ENCODE data around the gene ASGR1.

ASGR1 gene

GRCh38 chr17:7179317-7180254 is at the start of gene ASGR1:
Gene ASGR1, minus strand, starts transcription at chr17:7179370. Its CDS starts 807 bp downstream, at chr17:7178563.
- no peak for DNase-seq (ENCODE audit: low read depth)

GRCh38 chr17:7228920-7229319 is 49.8 kb upstream of the ASGR1 start:
- no peak for DNase-seq (ENCODE audit: low read depth)

- DNase-seq (ENCODE audit: low read depth) = no peak
These were observed 47.8 kb upstream of the ASGR1 start for GRCh38 chr17:7226721-7227710.

- no peak for DNase-seq (ENCODE audit: low read depth)
These were observed 46.7 kb upstream of the ASGR1 start for GRCh38 chr17:7225711-7226331.

- no peak for DNase-seq (ENCODE audit: low read depth)
These were observed 45.5 kb upstream of the ASGR1 start for GRCh38 chr17:7224661-7225111.

GRCh38 chr17:7224110-7224509 is 44.9 kb upstream of the ASGR1 start:
- DNase-seq (ENCODE audit: low read depth) = no peak

- no peak for DNase-seq (ENCODE audit: low read depth)
These were observed 44.2 kb upstream of the ASGR1 start for GRCh38 chr17:7223375-7223774.

GRCh38 chr17:7222972-7223292 is 43.8 kb upstream of the ASGR1 start:
- no peak for DNase-seq (ENCODE audit: low read depth)

GRCh38 chr17:7222093-7222971 is 43.2 kb upstream of the ASGR1 start:
- DNase-seq (ENCODE audit: low read depth) = no peak

- no peak for DNase-seq (ENCODE audit: low read depth)
These were observed 42.3 kb upstream of the ASGR1 start for GRCh38 chr17:7221278-7222092.

GRCh38 chr17:7220593-7221277 is 41.6 kb upstream of the ASGR1 start:
- DNase-seq (ENCODE audit: low read depth) = no peak

GRCh38 chr17:7219812-7220592 is 40.8 kb upstream of the ASGR1 start, which contains the start of the genes ACADVL and DLG4:
Gene ACADVL, plus strand, starts transcription at chr17:7219938. Its CDS starts 47 bp downstream, at chr17:7219985.
Gene DLG4, minus strand, starts transcription at chr17:7219836.
- DNase-seq (ENCODE audit: low read depth) = no peak

GRCh38 chr17:7219229-7219811 is 40.1 kb upstream of the ASGR1 start:
- no peak for DNase-seq (ENCODE audit: low read depth)

GRCh38 chr17:7218758-7219157 is 39.6 kb upstream of the ASGR1 start:
- DNase-seq (ENCODE audit: low read depth) = no peak

- no peak for DNase-seq (ENCODE audit: low read depth)
These were observed 39.0 kb upstream of the ASGR1 start for GRCh38 chr17:7218166-7218565.

- DNase-seq (ENCODE audit: low read depth) = no peak
These were observed 38.2 kb upstream of the ASGR1 start for GRCh38 chr17:7217113-7217987.
